Hematopoietic multipotent progenitor cell (in vitro differentiated cells): Measurements from ENCODE around the gene DEFB131A. TPM values are rescaled to one million over a fixed set of nuclear protein-coding genes. Genes with fewer than 3 reads are reported as not detected.
A peak's percentile ranks its signal among the peaks of the same experiment; 100 is the strongest.
"Not testable (repeated sequence)": the region's sequence is repeated elsewhere in the genome, so short reads cannot be mapped to it uniquely, and the experiment has no call there.

Source experiments
- DNase-seq, 3 donors: peaks; one replicate each; pipeline ENCODE4 v3.0.0-alpha.2; 2011 to 2015; ENCODE audit warnings: low read depth in 2 of 3, low spot score in 2 of 3
- total RNA-seq: library from RNA; depleted of rRNA; stranded (reverse); fragments of >200 nt; gene quantifications from one replicate; pipeline ENCODE4 v1.2.3, GENCODE V29; 2012

Gene DEFB131A, protein sequence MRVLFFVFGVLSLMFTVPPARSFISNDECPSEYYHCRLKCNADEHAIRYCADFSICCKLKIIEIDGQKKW
- not detected for total RNA-seq

DNA sequence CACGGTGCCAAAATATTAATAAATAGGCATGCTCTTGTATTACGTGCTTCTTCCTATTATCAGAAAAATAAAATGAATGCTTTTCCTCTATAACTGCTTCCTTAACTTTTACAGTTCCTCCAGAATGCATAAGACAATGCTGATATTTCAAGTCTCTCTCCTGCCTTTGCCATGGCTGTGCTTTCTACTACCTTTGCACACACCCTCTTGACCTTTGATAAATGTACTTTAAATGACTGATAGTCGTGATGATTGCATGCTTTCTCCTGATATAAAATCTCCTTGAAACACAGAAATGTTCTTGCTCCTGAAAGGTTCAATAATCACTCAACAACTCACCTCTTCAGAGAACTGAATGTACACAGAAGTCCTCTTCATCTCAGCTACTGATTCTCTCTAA, at the start of gene DEFB131A:
DEFB131A (plus strand) TSS at position 301 of the 400 bp plus-strand sequence. CDS start 120 bp downstream, outside the sequence.
- not testable (repeated sequence) for DNase-seq

DNA sequence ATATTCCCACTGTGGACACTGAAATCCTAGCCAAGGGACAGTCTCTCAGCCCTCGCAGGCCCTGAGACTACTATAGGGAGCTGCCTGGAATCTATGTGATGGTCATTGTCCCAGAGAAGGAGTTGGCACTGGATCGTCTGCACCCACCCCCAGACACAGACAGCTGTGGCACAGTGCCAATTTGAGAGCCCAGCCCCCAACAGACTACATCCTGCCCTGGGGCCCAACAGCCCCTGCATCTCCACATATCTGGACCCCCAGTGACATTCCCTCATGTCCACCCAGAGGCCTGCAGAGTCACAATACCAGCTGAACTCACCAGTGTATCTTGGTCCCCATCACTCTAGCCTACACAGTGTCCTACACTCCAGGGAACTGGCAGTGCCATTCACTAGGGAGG, 38.4 kb upstream of the DEFB131A start:
- DNase-seq, result not testable (repeated sequence)

DNA sequence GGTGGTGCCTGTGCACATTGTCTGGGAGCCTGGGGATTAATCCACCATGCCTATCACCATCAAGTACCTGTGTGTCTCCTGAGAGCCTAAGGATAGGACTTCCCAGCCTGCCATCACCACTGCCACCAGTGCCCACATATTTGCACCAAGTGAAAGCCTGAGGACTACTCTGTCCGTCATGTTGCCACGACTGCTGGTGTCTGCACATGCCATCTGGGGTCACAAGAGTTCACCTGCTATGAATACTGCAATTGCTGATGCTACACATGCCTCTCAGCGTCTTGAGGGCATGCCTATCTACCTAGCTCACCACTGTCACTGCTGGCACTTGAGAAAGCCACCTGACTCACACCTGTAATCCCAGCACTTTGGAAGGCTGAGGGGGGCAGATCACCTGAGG, 37.7 kb upstream of the DEFB131A start:
- not testable (repeated sequence) for DNase-seq

DNA sequence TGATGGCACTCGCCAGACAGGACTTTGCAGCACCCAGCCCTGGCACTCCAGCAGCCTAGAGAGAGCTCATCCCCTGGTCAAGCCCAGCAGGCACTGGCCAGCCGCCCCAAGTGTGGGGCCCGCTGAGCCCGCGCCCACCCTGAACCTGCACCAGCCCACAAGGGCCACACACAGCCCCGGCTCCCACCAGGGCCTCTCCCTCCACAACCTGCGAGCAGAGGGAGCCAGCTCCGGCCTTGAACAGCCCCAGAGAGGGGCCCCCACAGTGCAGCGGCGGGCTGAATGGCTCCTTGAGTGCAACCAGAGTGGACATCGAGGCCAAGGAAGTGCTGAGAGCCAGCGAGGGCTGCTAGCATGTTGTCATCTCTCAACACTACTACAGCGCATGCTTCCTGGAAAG, 34.4 kb upstream of the DEFB131A start:
- DNase-seq, result no peak

DNA sequence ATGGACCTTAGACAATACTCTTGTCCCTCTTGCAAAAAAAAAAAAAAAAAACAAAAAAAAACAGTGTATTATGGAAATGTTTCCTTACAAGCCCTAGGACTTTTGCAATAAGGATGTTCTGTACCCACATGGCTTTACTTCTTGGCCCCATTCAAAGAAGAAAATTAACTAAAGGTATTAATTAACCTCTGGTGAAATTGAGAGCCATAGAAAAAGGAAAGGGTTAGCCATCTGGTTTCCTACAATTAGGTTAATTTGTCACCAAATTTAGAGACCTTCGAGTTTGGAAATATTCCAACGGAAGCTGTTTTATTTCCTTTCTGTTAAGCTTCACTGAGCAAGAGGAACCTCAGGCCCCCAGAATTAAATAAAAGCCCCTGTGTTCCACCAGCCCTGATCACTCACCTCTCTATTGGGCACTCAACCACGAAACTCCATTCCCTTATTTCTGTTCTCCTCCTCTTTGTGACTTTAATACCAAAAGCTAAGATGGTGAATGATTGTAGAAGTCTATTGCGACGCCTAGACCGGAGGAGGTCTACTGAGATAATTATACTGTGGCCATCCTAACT, 22.2 kb upstream of the DEFB131A start:
- DNase-seq, result peak in 2 of 3 donors; percentile 6 to 67

DNA sequence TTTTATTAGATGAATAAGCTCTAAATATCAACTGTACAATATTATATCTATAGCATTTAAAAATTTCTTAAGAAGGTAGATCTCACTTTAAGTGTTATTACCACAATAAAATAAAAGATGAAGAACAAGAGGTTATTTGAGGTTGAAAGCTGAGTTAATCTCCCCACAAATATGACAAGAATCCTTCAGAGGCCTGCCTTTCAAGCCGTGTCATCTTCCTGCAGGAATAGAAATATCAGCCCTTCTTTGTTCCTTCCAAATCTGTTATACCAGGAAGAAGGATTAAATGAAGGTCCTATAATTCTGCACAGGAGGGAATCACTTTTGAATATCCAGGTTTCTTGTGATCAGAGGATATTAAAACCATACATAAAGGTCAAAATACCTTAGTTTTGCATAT, 18.3 kb upstream of the DEFB131A start:
- DNase-seq, result not testable (repeated sequence)

DNA sequence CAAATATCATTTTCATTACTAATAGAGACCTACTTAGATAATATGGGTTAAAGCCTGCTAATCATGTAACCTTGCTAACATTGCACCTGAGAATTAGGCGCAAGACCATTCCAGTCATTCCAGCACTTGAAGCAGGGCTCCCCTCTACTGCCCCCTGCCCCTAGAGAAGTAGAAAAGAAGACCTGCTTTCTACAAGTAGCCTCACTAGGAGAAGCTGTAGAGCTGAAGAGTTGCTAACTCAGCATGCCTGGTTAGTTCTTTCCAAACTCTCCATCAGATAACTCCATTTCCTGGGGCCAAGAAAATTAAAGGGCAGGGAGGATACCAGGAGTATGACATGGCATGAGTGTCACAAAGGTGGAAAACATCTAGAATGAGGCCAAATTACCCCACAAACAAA, 14.2 kb upstream of the DEFB131A start:
- DNase-seq, result peak in 2 of 3 donors; percentile 1

DNA sequence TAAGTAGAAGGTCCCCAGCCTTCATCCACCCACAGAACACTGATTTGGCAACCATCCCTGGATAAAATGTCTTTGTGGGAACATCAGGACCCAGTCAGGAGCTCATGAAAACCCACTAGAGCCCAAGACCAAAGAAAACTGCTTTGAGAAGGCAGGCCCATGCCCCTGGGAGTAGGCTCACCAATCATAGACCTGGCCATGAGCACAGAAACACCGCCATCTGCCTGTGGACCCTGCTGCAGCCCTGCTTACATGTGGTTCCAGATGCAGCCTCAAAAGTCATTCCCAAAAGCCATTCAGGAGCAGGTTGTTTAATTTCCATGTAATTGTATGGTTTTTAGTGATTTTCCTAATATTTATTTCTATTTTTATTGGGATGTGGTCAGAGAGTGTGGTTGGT, 10.9 kb upstream of the DEFB131A start:
- DNase-seq, result not testable (repeated sequence)

DNA sequence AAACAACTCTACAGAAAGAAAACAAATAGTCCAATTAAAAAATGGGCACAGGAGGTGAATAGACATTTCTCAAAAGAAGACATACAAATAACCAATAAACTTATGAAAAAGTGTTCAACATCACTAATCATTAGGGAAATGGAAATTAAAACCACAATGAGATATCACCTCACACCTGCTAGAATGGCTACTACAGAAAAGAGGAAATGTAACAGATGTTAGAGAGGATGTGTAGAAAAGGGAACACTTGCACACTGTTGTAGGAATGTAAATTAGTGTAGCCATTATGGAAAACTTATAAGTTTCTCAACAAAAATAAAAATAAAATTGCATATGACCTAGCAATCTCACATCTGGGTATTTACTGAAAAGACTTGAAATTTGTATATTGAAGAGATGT, 7.5 kb upstream of the DEFB131A start:
- DNase-seq, result peak in 1 of 3 donors; percentile 14

DNA sequence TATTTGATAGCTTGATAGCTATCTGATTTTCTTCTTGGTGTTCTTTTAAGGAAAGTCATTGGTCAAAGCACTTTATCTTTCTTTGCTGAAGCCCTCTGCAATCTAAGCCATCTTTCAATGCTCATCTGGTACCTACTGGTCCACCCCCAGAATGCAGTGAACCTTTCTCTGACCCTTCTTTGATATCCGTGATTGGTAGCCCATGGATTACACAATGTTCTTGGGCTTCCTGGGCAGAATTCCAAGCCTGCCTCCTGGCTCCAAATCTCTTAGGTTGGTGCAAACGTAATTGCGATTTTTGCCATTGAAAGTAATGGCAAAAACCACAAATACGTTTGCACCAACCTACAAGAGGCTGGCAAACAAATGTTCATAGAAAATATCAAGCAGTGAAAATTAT, 1.9 kb upstream of the DEFB131A start:
- not testable (repeated sequence) for DNase-seq

DNA sequence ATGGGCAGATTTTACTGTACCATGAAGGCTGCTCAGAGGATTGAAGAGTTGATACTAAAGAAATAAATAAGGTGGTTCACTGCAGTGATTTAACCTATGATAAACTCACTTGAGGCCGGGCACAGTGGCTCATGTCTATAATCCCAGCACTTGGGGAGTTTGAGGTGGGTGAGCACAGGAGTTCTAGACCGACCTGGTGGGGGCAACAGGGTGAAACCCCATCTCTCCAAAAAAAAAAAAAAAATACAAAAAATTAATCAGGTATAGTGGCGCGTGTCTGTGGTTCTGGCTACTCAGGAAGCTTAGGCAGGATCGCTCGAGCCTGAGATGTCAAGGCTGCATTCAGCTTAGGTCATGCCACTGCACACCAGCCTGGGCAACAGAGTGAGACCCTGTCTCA, 467 bp downstream of the DEFB131A start:
- DNase-seq, result not testable (repeated sequence)

DNA sequence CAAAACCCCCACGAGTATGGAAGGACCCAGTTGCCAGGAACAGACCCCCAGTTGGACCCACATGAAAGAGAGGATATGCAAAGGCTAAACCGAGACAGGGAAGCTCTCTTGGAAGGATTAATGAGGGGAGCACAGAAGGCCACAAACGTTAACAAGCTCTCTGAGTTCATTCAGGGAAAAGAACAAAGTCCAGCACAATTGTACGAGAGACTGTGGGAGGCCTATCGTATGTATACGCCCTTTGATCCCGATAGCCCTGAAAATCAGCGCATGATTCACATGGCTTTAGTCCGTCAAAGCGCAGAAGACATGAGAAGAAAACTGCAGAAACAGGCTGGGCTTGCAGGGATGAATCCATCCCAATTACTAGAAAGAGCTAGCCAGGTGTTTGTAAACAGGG, 8.0 kb downstream of the DEFB131A start:
- not testable (repeated sequence) for DNase-seq

DNA sequence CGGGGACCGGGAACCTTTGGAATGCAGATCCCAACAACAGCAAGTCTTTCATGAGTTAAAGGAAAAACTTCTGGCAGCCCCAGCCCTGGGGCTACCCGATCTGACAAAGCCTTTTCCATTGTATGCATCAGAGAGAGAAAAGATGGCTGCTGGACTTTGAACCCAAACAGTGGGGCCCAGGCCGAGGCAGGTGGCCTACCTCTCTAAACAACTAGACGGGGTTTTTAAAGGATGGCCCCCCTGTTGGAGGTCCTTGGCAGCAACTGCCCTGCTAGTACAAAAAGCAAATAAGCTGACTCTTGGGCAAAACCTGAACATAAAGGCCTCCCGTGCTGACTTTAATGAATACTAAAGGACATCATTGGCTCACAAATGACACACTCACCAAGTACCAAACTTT, 10.1 kb downstream of the DEFB131A start:
- DNase-seq, result not testable (repeated sequence)

DNA sequence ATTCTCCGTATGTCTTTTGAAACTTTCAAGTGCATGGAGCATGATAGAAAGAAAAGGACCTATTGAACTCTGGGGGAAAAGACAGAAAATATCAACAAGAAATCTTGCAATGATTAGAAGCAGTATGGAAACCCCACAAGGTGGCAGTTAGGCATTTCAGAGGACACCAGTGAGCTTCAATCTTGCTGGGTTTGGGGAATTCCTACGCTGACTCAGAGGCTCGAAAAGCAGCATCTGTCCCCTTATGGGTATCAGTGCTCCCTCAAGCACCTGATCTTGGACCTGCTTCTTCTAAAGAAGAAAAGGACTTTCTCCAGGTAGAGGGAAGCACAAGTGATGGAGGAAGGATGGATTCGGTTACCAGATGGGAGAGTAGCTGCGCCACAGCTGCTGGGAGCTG, 10.8 kb downstream of the DEFB131A start:
- not testable (repeated sequence) for DNase-seq

DNA sequence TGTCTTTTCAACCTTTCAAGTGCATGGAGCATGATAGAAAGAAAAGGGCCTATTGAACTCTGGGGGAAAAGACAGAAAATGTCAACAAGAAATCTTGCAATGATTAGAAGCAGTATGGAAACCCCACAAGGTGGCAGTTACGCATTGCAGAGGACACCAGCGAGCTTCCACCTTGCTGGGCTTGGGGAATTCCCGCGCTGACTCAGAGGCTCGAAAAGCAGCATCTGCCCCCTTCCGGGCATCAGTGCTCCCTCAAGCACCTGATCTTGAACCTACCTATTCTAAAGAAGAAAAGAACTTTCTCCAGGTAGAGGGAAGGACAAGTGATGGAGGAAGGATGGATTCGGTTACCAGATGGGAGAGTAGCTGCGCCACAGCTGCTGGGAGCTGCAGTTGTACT, 35.3 kb downstream of the DEFB131A start:
- DNase-seq, result not testable (repeated sequence)

DNA sequence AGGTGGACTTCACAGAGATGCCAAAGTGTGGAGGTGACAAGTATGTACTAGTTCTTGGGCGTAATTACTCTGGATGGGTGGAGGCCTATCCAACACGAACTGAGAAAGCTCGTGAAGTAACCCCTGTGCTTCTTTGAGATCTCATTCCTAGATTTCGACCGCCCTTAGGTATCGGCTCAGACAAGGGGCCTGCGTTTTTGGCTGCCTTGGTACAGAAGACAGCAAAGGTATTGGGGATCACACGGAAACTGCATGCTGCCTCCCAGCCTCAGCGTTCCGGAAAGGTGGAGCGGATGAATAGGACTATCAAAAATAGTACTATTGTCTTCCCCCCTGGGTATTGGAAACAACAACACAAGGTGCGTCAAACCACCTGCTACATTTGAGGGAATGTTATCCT, 35.9 kb downstream of the DEFB131A start:
- DNase-seq, result not testable (repeated sequence)

DNA sequence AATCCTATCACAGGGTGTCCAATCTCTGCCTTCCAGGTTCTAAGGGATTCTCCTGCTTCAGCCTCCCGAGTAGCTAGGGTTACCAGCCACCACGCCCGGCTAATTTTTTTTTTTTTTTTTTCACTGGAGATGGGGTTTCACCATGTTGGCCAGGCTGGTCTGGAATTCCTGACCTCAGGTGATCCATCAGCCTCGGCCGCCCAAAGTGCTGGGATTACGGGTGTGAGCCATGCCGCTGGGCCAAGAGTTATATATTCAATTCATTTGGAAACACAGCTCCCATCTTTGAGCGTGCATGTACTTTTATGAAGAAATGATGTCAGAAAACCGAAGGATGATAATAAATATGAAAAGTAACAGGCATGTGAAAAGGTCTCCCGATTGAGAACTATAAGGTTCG, 38.7 kb downstream of the DEFB131A start:
- not testable (repeated sequence) for DNase-seq

DNA sequence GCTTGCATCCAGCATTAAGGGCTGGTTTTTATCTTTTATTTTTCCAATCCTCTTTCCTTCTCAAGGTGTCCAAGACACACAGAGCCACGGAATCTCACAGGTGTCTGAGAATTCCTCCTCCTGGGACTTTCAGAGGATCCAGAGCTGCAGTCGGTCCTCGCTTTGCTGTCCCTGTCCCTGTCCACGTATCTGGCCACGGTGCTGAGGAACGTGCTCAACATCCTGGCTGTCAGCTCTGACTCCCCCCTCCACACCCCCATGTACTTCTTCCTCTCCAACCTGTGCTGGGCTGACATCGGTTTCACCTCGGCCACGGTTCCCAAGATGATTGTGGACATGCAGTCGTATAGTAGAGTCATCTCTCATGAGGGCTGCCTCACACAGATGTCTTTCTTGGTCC, 39.5 kb downstream of the DEFB131A start:
- not testable (repeated sequence) for DNase-seq

DNA sequence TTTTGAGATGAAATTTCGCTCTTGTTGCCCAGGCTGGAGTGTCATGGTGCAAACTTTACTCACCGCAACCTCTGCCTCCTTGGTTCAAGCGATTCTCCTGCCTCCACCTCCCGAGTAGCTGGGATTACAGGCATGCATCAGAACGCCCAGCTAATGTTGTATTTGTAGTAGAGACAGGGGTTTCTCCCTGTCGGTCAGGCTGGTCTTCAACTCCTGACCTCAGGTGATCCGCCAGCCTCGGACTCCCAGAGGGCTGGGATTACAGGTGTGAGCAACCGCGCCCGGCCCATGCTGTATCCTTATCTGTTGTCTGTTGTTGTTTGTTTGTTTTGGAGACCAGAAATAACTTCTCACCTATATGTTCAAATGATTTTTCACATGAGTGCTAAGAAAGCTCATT, 42.7 kb downstream of the DEFB131A start:
- DNase-seq, result not testable (repeated sequence)

DNA sequence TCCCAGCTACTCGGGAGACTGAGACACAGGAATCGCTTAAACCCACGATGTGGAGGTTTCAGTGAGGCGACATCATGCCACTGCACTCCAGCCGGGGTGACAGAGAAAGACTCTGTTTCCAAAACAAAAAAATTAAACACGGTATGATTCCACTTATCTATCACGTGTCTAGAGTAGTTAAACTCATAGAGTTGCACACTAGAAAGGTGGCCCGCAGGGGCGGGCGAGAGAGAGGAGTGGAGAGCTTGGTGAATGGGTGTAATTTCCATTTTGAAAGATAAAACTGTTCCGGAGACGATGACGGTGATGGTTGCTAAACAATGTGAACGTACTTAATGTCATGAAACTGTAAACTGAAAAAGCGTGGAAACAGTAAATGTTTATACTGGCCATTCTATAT, 44.6 kb downstream of the DEFB131A start:
- not testable (repeated sequence) for DNase-seq

DNA sequence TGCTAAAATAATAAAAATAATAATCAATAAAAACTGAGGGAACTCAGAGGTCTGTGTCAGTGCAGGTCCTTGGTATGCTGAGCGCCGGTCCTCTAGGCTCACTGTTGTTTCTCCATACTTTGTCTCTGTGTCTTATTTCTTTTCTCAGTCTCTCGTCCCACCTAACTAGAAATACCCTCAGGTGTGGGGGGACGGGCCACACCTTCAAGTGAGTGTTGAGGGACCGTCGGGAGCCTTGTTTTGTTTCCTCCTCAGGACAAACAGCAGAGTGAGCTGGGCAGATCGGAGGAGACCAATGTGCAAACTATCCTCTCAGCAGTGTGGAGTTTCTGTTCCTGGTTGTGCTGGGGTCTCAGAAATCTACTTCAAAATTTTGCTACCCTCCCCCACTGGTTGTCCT, 46.3 kb downstream of the DEFB131A start:
- DNase-seq, result not testable (repeated sequence)

DNA sequence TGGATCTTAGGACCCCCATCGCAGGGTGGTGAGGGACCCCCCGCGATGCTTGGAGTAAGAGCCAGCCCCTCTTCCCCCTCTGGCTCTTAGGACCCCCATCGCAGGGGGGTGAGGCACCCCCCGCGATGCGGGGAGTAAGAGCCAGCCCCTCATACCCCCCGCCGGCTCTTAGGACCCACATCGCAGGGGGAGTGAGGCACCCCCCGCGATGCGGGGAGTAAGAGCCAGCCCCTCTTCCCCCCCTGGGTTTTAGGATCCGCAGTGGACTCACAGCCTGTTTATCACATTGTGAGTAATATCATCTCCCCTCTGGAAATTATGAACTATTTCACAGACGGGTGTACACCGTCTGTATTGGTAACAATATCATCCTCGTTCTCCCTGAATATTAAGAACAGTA, 46.8 kb downstream of the DEFB131A start:
- DNase-seq, result not testable (repeated sequence)

DNA sequence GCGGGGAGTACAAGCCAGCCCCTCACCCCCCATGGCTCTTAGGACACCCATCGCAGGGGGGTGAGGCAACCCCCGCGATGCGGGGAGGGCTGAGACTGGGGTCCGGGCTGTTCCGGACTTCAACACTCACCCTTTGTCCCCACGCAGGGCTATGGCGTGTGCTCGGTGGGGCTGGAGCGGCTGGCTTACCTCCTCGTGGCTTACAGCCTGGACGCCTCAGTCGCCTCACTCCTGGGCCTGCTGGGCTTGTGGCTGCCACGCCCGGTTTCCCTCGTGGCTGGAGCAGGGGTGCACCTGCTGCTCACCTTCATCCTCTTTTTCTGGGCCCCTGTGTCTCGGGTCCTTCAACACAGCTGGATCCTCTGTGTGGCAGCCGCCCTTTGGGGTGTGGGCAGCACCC, 49.4 kb downstream of the DEFB131A start:
- not testable (repeated sequence) for DNase-seq
